Endodermal cell (in vitro differentiated cells): ENCODE results near the gene GYPE. TPM values are rescaled to one million over a fixed set of nuclear protein-coding genes. Genes with fewer than 3 reads are reported as not detected.
"Not testable (repeated sequence)": the region's sequence is repeated elsewhere in the genome, so short reads cannot be mapped to it uniquely, and the experiment has no call there.

Source experiments
- DNase-seq: peaks from one replicate; pipeline ENCODE4 v3.0.0-alpha.2; 2017
- H3K27ac ChIP-seq: 2 replicates; pipeline ENCODE4 v1.5.1; 2013; ENCODE audit warnings: mild to moderate bottlenecking, low read depth, low read length, moderate library complexity
- H3K27me3 ChIP-seq: 2 replicates; pipeline ENCODE4 v1.6.1; 2013; ENCODE audit warnings: mild to moderate bottlenecking, low read length, moderate library complexity; ENCODE audit not compliant: insufficient read depth, control insufficient read depth, poor library complexity, severe bottlenecking
- H3K36me3 ChIP-seq: 2 replicates; pipeline ENCODE4 v1.7.0; 2013; ENCODE audit warnings: mild to moderate bottlenecking, low read length, moderate library complexity; ENCODE audit not compliant: control insufficient read depth, insufficient read depth
- H3K4me1 ChIP-seq: one replicate; pipeline ENCODE4 v1.7.0; 2013; ENCODE audit warnings: low read length; ENCODE audit not compliant: control insufficient read depth, insufficient read depth
- H3K4me3 ChIP-seq: 2 replicates; pipeline ENCODE4 v1.5.1; 2013; ENCODE audit warnings: mild to moderate bottlenecking, low read length, moderate library complexity
- H3K9ac ChIP-seq: 2 replicates; pipeline ENCODE4 v1.6.1; 2013; ENCODE audit warnings: mild to moderate bottlenecking, low read length, moderate library complexity; ENCODE audit not compliant: poor library complexity, severe bottlenecking; ENCODE audit errors: extremely low read depth
- H3K9me3 ChIP-seq: 2 replicates; pipeline ENCODE4 v1.6.1; 2013; ENCODE audit warnings: mild to moderate bottlenecking, low read length, moderate library complexity; ENCODE audit not compliant: control insufficient read depth
- H3K27ac Mint-ChIP-seq: 2 replicates; pipeline ENCODE4 v1.8.0; 2020; ENCODE audit warnings: mixed read lengths
- H3K27me3 Mint-ChIP-seq: 2 replicates; pipeline ENCODE4 v1.8.0; 2021; ENCODE audit warnings: mild to moderate bottlenecking, mixed read lengths; ENCODE audit not compliant: insufficient read depth
- H3K36me3 Mint-ChIP-seq: 2 replicates; pipeline ENCODE4 v1.8.0; 2020; ENCODE audit warnings: low read depth, mixed read lengths
- H3K4me1 Mint-ChIP-seq: 2 replicates; pipeline ENCODE4 v1.8.0; 2020; ENCODE audit warnings: mixed read lengths
- H3K4me3 Mint-ChIP-seq: 2 replicates; pipeline ENCODE4 v1.8.0; 2020; ENCODE audit warnings: mild to moderate bottlenecking, moderate library complexity, mixed read lengths
- H3K9me3 Mint-ChIP-seq: 2 replicates; pipeline ENCODE4 v1.8.0; 2020; ENCODE audit warnings: mild to moderate bottlenecking, mixed read lengths
- CTCF ChIP-seq: fragments of 200-600 bp; sonication (generic); conservative IDR thresholded peaks from 2 replicates; pipeline ENCODE4 v1.5.0; 2021; ENCODE audit warnings: antibody characterized with exemption, mild to moderate bottlenecking
- WGBS, 2 experiments: methylation state at CpG; one replicate each; pipeline versions ENCODE4 v1.1.5 to v1.1.7; 2013; ENCODE audit warnings: missing lambda C conversion rate in 2 of 2, mixed read lengths in 1 of 2; ENCODE audit not compliant: insufficient coverage in 1 of 2, insufficient read length in 1 of 2; 5-methylcytosine and 5-hydroxymethylcytosine counted together
- total RNA-seq, 2 donors: library from RNA; stranded (reverse); fragmentation: NEBNext Ultra II Directional in 1 of 2; extraction: Animal tissue kit (Norgen Biotek cat#: 25700) in 1 of 2; gene quantifications; 2 replicates in 1 of 2; 3 replicates in 1 of 2; pipeline ENCODE4 v1.2.1, GENCODE V29; 2021

The GYPE gene
- total RNA-seq, 2 donors from 2014 or later: 0.48 TPM; not detected in 1

- not testable (repeated sequence) for H3K36me3 Mint-ChIP-seq, H3K4me1 ChIP-seq
Measured at GRCh38 chr4:143911528-143912417, 6.4 kb upstream of the GYPE start.

GRCh38 chr4:143910906-143911305 lies 5.5 kb upstream of the GYPE start:
- not testable (repeated sequence) for H3K4me3 ChIP-seq, H3K4me3 Mint-ChIP-seq, H3K27me3 Mint-ChIP-seq, H3K9me3 ChIP-seq, H3K36me3 ChIP-seq, H3K4me1 Mint-ChIP-seq, H3K36me3 Mint-ChIP-seq, H3K27me3 ChIP-seq, DNase-seq, H3K27ac Mint-ChIP-seq, H3K9me3 Mint-ChIP-seq, H3K27ac ChIP-seq, H3K9ac ChIP-seq, H3K4me1 ChIP-seq
- WGBS, 2 experiments: 93 to 95% methylated on average over 2 of the region's 2 CpGs

More at GRCh38 chr4:143911528-143912417, 6.4 kb upstream of the GYPE start:
- not testable (repeated sequence) for DNase-seq, H3K27me3 Mint-ChIP-seq, H3K9ac ChIP-seq, H3K27ac Mint-ChIP-seq, H3K9me3 ChIP-seq, H3K27me3 ChIP-seq, H3K27ac ChIP-seq, H3K4me3 ChIP-seq, H3K9me3 Mint-ChIP-seq, H3K4me1 Mint-ChIP-seq, H3K36me3 ChIP-seq
- peak overlapping the region; percentile 34 for H3K4me3 Mint-ChIP-seq
- 66 to 79% methylated on average over 22 to 58 of the region's 59 CpGs for WGBS, 2 experiments

GRCh38 chr4:143907811-143908210 lies 2.5 kb upstream of the GYPE start:
- not testable (repeated sequence) for H3K9me3 Mint-ChIP-seq, H3K4me1 ChIP-seq, H3K36me3 Mint-ChIP-seq, H3K4me1 Mint-ChIP-seq, H3K27me3 Mint-ChIP-seq, H3K9ac ChIP-seq, H3K9me3 ChIP-seq, H3K27ac Mint-ChIP-seq, H3K27ac ChIP-seq, H3K4me3 ChIP-seq, H3K36me3 ChIP-seq, H3K27me3 ChIP-seq, H3K4me3 Mint-ChIP-seq
- DNase-seq: peak; percentile 53
- WGBS, 2 experiments: 39 to 47% methylated on average over 3 of the region's 3 CpGs
- peak; percentile 77 for TF ChIP-seq CTCF

GRCh38 chr4:143904431-143904830 lies 928 bp downstream of the GYPE start:
- H3K27ac ChIP-seq, DNase-seq, H3K4me1 ChIP-seq, H3K36me3 ChIP-seq, H3K9me3 Mint-ChIP-seq, H3K36me3 Mint-ChIP-seq, H3K9ac ChIP-seq, H3K27ac Mint-ChIP-seq, H3K27me3 Mint-ChIP-seq, H3K4me3 Mint-ChIP-seq, H3K9me3 ChIP-seq, H3K4me3 ChIP-seq, H3K4me1 Mint-ChIP-seq, H3K27me3 ChIP-seq: not testable (repeated sequence)
- TF ChIP-seq CTCF: peak; percentile 35

GRCh38 chr4:143890323-143890722 lies 15.0 kb downstream of the GYPE start:
- H3K4me3 Mint-ChIP-seq, H3K4me1 ChIP-seq, H3K4me1 Mint-ChIP-seq, H3K9ac ChIP-seq, H3K27me3 Mint-ChIP-seq, H3K36me3 Mint-ChIP-seq, DNase-seq, H3K9me3 ChIP-seq, H3K4me3 ChIP-seq, H3K27ac ChIP-seq, H3K36me3 ChIP-seq, H3K27ac Mint-ChIP-seq, H3K27me3 ChIP-seq: not testable (repeated sequence)
- H3K9me3 Mint-ChIP-seq: peaks cover 13% of the 10 kb centered on the region
- WGBS, 2 experiments: 100% methylated on average over 2 of the region's 4 CpGs; no CpG with 5 or more reads in 1 of the 2 experiments

- not testable (repeated sequence) for H3K27me3 Mint-ChIP-seq, H3K36me3 Mint-ChIP-seq, H3K4me3 Mint-ChIP-seq, H3K27ac Mint-ChIP-seq, H3K4me3 ChIP-seq, DNase-seq, H3K9me3 Mint-ChIP-seq, H3K27ac ChIP-seq, H3K4me1 ChIP-seq, H3K9ac ChIP-seq, H3K27me3 ChIP-seq, H3K36me3 ChIP-seq, H3K9me3 ChIP-seq, H3K4me1 Mint-ChIP-seq
- no CpG with 5 or more reads among the region's 3 CpGs for WGBS, 2 experiments
Measured at GRCh38 chr4:143888189-143888588, 17.2 kb downstream of the GYPE start.
